ENCODE results near the gene HDAC5. TPM values are rescaled to one million over a fixed set of nuclear protein-coding genes. Genes with fewer than 3 reads are reported as not detected.
"Not testable (repeated sequence)": the region's sequence is repeated elsewhere in the genome, so short reads cannot be mapped to it uniquely, and the experiment has no call there.

Gene HDAC5
- total and polyA plus RNA-seq, 2 donors from 2014 or later: 25.3 to 35.6 TPM

GRCh38 chr17:44053125-44053872 lies 70.1 kb downstream of the HDAC5 start:
- Histone ChIP-seq H3K4me1 (ENCODE audit: control insufficient read depth in 2 of 3, insufficient read depth in 2 of 3, low read depth in 1 of 3, low read length in 3 of 3) (peaks cover 0 to 4% (median 0%) of the 10 kb centered on the region in 3 donors), H3K27me3 (ENCODE audit: control insufficient read depth, insufficient read depth, low read length) (no peaks in the 10 kb centered on the region), H3K36me3 (ENCODE audit: control insufficient read depth in 2 of 3, insufficient read depth in 3 of 3, low read length in 3 of 3) (peaks cover 4 to 14% (median 10%) of the 10 kb centered on the region in 3 donors), H3K27ac (ENCODE audit: low read depth in 2 of 2, low read length in 2 of 2) (no peak overlapping the region), H3K9me3 (ENCODE audit: control insufficient read depth in 2 of 3, insufficient read depth in 1 of 3, low read length in 3 of 3) (no peaks in the 10 kb centered on the region), H3K9ac (ENCODE audit: low read length in 3 of 3) (no peak overlapping the region), H3K4me3 (ENCODE audit: low read length in 3 of 3) (no peak overlapping the region)
- DNase-seq: no peak
- TF ChIP-seq, protein P1, sequence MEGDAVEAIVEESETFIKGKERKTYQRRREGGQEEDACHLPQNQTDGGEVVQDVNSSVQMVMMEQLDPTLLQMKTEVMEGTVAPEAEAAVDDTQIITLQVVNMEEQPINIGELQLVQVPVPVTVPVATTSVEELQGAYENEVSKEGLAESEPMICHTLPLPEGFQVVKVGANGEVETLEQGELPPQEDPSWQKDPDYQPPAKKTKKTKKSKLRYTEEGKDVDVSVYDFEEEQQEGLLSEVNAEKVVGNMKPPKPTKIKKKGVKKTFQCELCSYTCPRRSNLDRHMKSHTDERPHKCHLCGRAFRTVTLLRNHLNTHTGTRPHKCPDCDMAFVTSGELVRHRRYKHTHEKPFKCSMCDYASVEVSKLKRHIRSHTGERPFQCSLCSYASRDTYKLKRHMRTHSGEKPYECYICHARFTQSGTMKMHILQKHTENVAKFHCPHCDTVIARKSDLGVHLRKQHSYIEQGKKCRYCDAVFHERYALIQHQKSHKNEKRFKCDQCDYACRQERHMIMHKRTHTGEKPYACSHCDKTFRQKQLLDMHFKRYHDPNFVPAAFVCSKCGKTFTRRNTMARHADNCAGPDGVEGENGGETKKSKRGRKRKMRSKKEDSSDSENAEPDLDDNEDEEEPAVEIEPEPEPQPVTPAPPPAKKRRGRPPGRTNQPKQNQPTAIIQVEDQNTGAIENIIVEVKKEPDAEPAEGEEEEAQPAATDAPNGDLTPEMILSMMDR (IDR thresholded peaks at IDR 0.05; ENCODE audit: borderline replicate concordance, extremely low read depth, insufficient read depth): no peak
- no peak for FAIRE-seq
- intact Hi-C loops (cut with DNase I): no loop called here

DNA sequence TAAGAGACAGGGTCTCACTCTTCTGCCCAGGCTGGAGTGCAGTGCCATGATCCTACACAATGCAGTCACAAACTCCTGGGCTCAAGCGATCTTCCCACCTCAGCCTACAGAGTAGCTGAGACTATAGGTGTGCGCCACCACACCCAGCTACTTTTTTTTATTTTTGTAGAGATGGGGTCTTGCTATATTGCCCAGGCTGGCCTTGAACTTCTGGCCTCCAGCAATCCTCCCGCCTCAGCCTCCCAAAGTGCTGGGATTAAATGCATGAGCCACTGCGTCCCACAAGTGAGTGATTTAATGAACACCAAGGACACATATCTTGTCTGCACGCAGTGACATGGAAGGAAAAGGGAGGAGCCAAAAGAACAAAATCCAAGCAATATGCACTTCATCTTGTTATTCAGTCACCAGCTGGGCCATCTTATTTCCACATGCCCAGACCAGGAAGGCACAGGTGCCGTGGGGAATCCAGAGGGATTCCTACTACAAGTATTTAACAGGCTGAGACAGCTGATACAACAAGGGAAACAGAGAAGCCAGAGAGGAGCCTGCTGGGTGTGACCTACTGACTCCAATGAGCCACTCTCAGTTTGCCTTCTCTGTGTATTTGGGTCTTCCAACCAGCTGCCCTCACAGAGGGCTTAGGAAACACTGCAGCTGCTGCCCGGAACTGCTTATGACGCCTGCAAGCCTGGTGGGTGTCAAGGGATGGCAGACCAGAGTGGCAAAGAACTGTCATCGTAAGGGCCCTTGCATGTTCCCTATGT lies 74.0 kb downstream of the HDAC5 start:
- H3K27me3 ChIP-seq (ENCODE audit: control insufficient read depth, insufficient read depth, low read length): no peaks in the 10 kb centered on the region
- no peak overlapping the region for H3K27ac ChIP-seq (ENCODE audit: low read depth in 2 of 2, low read length in 2 of 2)
- DNase-seq: no peak
- H3K9ac ChIP-seq (ENCODE audit: low read length in 3 of 3): no peak overlapping the region
- FAIRE-seq: no peak
- peaks cover 0 to 4% (median 0%) of the 10 kb centered on the region in 3 donors for H3K4me1 ChIP-seq (ENCODE audit: control insufficient read depth in 2 of 3, insufficient read depth in 2 of 3, low read depth in 1 of 3, low read length in 3 of 3)
- intact Hi-C loops (cut with DNase I): no loop called here
- no peak overlapping the region for H3K4me3 ChIP-seq (ENCODE audit: low read length in 3 of 3)
- no peaks in the 10 kb centered on the region for H3K9me3 ChIP-seq (ENCODE audit: control insufficient read depth in 2 of 3, insufficient read depth in 1 of 3, low read length in 3 of 3)
- TF ChIP-seq, protein P1 (IDR thresholded peaks at IDR 0.05; ENCODE audit: borderline replicate concordance, extremely low read depth, insufficient read depth): no peak
- H3K36me3 ChIP-seq (ENCODE audit: control insufficient read depth in 2 of 3, insufficient read depth in 3 of 3, low read length in 3 of 3): peaks cover 4 to 19% (median 10%) of the 10 kb centered on the region in 3 donors

DNA sequence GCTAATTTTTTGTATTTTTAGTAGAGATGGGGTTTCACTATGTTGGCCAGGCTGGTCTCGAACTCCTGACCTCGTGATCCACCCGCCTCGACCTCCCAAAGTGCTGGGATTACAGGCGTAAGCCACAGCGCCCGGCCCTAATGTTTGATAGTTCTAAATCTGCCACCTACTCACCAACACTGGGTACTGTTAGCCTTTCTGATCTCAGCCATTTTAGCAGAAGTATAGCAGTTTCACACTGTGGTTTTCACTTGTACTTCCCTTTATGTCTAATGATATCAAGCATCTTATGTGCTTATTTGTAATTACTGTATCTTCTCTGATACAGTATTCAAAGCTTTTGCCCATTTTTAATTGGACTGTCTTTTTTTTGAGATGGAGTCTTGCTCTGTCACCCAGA lies 76.5 kb downstream of the HDAC5 start:
- H3K27ac ChIP-seq (ENCODE audit: low read depth in 2 of 2, low read length in 2 of 2); H3K4me3 ChIP-seq (ENCODE audit: low read length in 3 of 3); DNase-seq; H3K9me3 ChIP-seq (ENCODE audit: control insufficient read depth in 2 of 3, insufficient read depth in 1 of 3, low read length in 3 of 3); intact Hi-C loops (cut with DNase I); H3K9ac ChIP-seq (ENCODE audit: low read length in 3 of 3); H3K27me3 ChIP-seq (ENCODE audit: control insufficient read depth, insufficient read depth, low read length); FAIRE-seq; H3K4me1 ChIP-seq (ENCODE audit: control insufficient read depth in 2 of 3, insufficient read depth in 2 of 3, low read depth in 1 of 3, low read length in 3 of 3): not testable (repeated sequence)
- H3K36me3 ChIP-seq (ENCODE audit: control insufficient read depth in 2 of 3, insufficient read depth in 3 of 3, low read length in 3 of 3): peaks cover 4 to 17% (median 6%) of the 10 kb centered on the region in 3 donors

DNA sequence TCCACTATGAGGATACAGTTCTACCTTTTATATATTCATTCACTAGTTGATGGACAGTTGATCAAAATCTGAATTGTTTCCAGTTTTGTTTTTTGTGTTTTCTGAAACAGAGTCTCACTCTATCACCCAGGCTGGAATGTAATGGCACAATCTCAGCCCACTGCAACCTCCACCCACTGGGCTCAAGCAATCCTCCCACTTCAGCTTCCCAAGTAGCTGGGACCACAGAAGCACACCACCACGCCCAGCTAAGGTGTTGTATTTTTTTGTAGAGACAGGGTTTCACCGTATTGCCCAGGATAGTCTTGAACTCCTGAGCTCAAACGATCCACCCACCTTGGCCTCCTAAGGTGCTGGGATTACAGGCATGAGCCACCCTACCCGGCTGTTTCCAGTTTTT lies 78.0 kb downstream of the HDAC5 start:
- H3K4me3 ChIP-seq (ENCODE audit: low read length in 3 of 3): no peak overlapping the region
- intact Hi-C loops (cut with DNase I): no loop called here

More for the DNA sequence above, 78.0 kb downstream of the HDAC5 start:
- Histone ChIP-seq H3K27ac (ENCODE audit: low read depth in 2 of 2, low read length in 2 of 2) (no peak overlapping the region), H3K27me3 (ENCODE audit: control insufficient read depth, insufficient read depth, low read length) (no peaks in the 10 kb centered on the region), H3K9me3 (ENCODE audit: control insufficient read depth in 2 of 3, insufficient read depth in 1 of 3, low read length in 3 of 3) (no peaks in the 10 kb centered on the region), H3K4me1 (ENCODE audit: control insufficient read depth in 2 of 3, insufficient read depth in 2 of 3, low read depth in 1 of 3, low read length in 3 of 3) (peaks cover 0 to 2% (median under 1%) of the 10 kb centered on the region in 3 donors), H3K9ac (ENCODE audit: low read length in 3 of 3) (no peak overlapping the region), H3K36me3 (ENCODE audit: control insufficient read depth in 2 of 3, insufficient read depth in 3 of 3, low read length in 3 of 3) (peaks cover 2 to 11% (median 6%) of the 10 kb centered on the region in 3 donors)
- no peak for DNase-seq
- no peak for FAIRE-seq
- TF ChIP-seq, protein P1 (IDR thresholded peaks at IDR 0.05; ENCODE audit: borderline replicate concordance, extremely low read depth, insufficient read depth): no peak

All from kidney (tissue), 14 donors.